Measurements from ENCODE around the gene ACADL. TPM values are rescaled to one million over a fixed set of nuclear protein-coding genes. Genes with fewer than 3 reads are reported as not detected.

ACADL gene
- total RNA-seq, 1 donor from 2014 or later = 1.7 TPM

- no peak overlapping the region for H3K27ac Mint-ChIP-seq
- H3K9me3 Mint-ChIP-seq = no peaks in the 10 kb centered on the region
- no peak overlapping the region for H3K4me3 Mint-ChIP-seq
- no peaks in the 10 kb centered on the region for H3K27me3 Mint-ChIP-seq
- H3K36me3 Mint-ChIP-seq = no peaks in the 10 kb centered on the region
- no peak for TF ChIP-seq CTCF (conservative IDR thresholded peaks at IDR 0.05)
- peaks cover 5% of the 10 kb centered on the region for H3K4me1 Mint-ChIP-seq (ENCODE audit: unreplicated experiment)
- DNase-seq (ENCODE audit: extremely low spot score, unreplicated experiment) = no peak
These were observed 51.2 kb downstream of the ACADL start for GRCh38 chr2:210174086-210174485.

GRCh38 chr2:210172219-210172575, 53.0 kb downstream of the ACADL start:
- peaks cover 12% of the 10 kb centered on the region for H3K4me1 Mint-ChIP-seq (ENCODE audit: unreplicated experiment)
- DNase-seq (ENCODE audit: extremely low spot score, unreplicated experiment) = no peak
- H3K27me3 Mint-ChIP-seq = no peaks in the 10 kb centered on the region
- no peaks in the 10 kb centered on the region for H3K36me3 Mint-ChIP-seq
- TF ChIP-seq CTCF (conservative IDR thresholded peaks at IDR 0.05) = no peak
- H3K4me3 Mint-ChIP-seq = peak overlapping the region; percentile 88
- peak overlapping the region; percentile 94 for H3K27ac Mint-ChIP-seq
- H3K9me3 Mint-ChIP-seq = no peaks in the 10 kb centered on the region

- Mint-ChIP-seq H3K27me3 (no peaks in the 10 kb centered on the region), H3K27ac (peak within 1 kb of the TSS; percentile 99), H3K9me3 (no peaks in the 10 kb centered on the region), H3K4me1 (ENCODE audit: unreplicated experiment) (peaks cover 12% of the 10 kb centered on the region), H3K4me3 (peak within 1 kb of the TSS; percentile 97), H3K36me3 (no peaks in the 10 kb centered on the region)
- peak; percentile 99 for DNase-seq (ENCODE audit: extremely low spot score, unreplicated experiment)
- TF ChIP-seq CTCF (conservative IDR thresholded peaks at IDR 0.05) = no peak
These were observed 53.7 kb downstream of the ACADL start, which contains the start of gene KANSL1L for GRCh38 chr2:210171309-210172218. TSS of gene KANSL1L (minus strand) at chr2:210171409. CDS start at chr2:210154582, 16,827 bp downstream.

- no peak for TF ChIP-seq CTCF (conservative IDR thresholded peaks at IDR 0.05)
- H3K27ac Mint-ChIP-seq = peak overlapping the region; percentile 99
These were observed 54.6 kb downstream of the ACADL start for GRCh38 chr2:210170446-210171303.

GRCh38 chr2:210170196-210170445, 55.1 kb downstream of the ACADL start:
- no peak for DNase-seq (ENCODE audit: extremely low spot score, unreplicated experiment)
- Mint-ChIP-seq H3K27me3 (no peaks in the 10 kb centered on the region), H3K4me3 (peak overlapping the region; percentile 97), H3K36me3 (no peaks in the 10 kb centered on the region), H3K9me3 (no peaks in the 10 kb centered on the region), H3K27ac (peak overlapping the region; percentile 99), H3K4me1 (ENCODE audit: unreplicated experiment) (peaks cover 12% of the 10 kb centered on the region)
- TF ChIP-seq CTCF (conservative IDR thresholded peaks at IDR 0.05) = no peak

More at GRCh38 chr2:210170446-210171303, 54.6 kb downstream of the ACADL start:
- H3K36me3 Mint-ChIP-seq = no peaks in the 10 kb centered on the region
- H3K9me3 Mint-ChIP-seq = no peaks in the 10 kb centered on the region
- peaks cover 12% of the 10 kb centered on the region for H3K4me1 Mint-ChIP-seq (ENCODE audit: unreplicated experiment)
- DNase-seq (ENCODE audit: extremely low spot score, unreplicated experiment) = peak; percentile 98
- no peaks in the 10 kb centered on the region for H3K27me3 Mint-ChIP-seq
- H3K4me3 Mint-ChIP-seq = peak overlapping the region; percentile 97

Measured in type B pancreatic cell (in vitro differentiated cells).